ENCODE results near the gene GPR132. TPM values are rescaled to one million over a fixed set of nuclear protein-coding genes. Genes with fewer than 3 reads are reported as not detected.

The GPR132 gene
- total RNA-seq, 2 experiments from 2014 or later, result 51.2 to 51.4 TPM

GRCh38 chr14:105078294-105078693 is 13.1 kb upstream of the GPR132 start:
- ChIA-PET CTCF (no interaction called here), POLR2A (interaction anchor here (6.2 kb wide), 1 partner anchor 15 kb away, joined by 71 read pairs; the partner anchor contains the start of gene GPR132)
- DNase-seq, result no peak
- Mint-ChIP-seq H3K36me3 (ENCODE audit: low read depth) (no peaks in the 10 kb centered on the region), H3K27me3 (peaks cover 6% of the 10 kb centered on the region), H3K4me1 (peaks cover 27% of the 10 kb centered on the region), H3K27ac (no peak overlapping the region), H3K9me3 (no peaks in the 10 kb centered on the region), H3K4me3 (no peak overlapping the region)

- DNase-seq, result no peak
- Mint-ChIP-seq H3K4me3 (no peak overlapping the region), H3K27ac (no peak overlapping the region), H3K4me1 (peaks cover 27% of the 10 kb centered on the region), H3K27me3 (peaks cover 6% of the 10 kb centered on the region), H3K36me3 (ENCODE audit: low read depth) (no peaks in the 10 kb centered on the region), H3K9me3 (no peaks in the 10 kb centered on the region)
- CTCF ChIA-PET, result no interaction called here
- POLR2A ChIA-PET, result interaction anchor here (6.2 kb wide), 1 partner anchor 14 kb away, joined by 71 read pairs; the partner anchor contains the start of gene GPR132
These were observed 12.4 kb upstream of the GPR132 start for GRCh38 chr14:105077649-105077995.

GRCh38 chr14:105076805-105077648 is 11.8 kb upstream of the GPR132 start:
- Mint-ChIP-seq H3K27me3 (peaks cover 8% of the 10 kb centered on the region), H3K27ac (no peak overlapping the region), H3K4me3 (no peak overlapping the region), H3K4me1 (peaks cover 28% of the 10 kb centered on the region), H3K36me3 (ENCODE audit: low read depth) (no peaks in the 10 kb centered on the region), H3K9me3 (no peaks in the 10 kb centered on the region)
- ChIA-PET POLR2A (interaction anchor here (2.1 to 6.2 kb wide), 2 partner anchors 10 to 14 kb away, joined by 8 to 71 read pairs; partner anchors contain the start of gene GPR132), CTCF (no interaction called here)
- DNase-seq, result no peak

- Mint-ChIP-seq H3K4me1 (peaks cover 33% of the 10 kb centered on the region), H3K4me3 (no peak overlapping the region), H3K27me3 (peaks cover 6% of the 10 kb centered on the region), H3K36me3 (ENCODE audit: low read depth) (no peaks in the 10 kb centered on the region), H3K9me3 (no peaks in the 10 kb centered on the region), H3K27ac (no peak overlapping the region)
- CTCF ChIA-PET, result interaction anchor here (0.6 to 1.3 kb wide), 3 partner anchors 11 to 447 kb away, joined by 3 to 6 read pairs (median 5); no protein-coding TSS in a partner anchor
- DNase-seq, result no peak
- POLR2A ChIA-PET, result interaction anchor here (2.1 to 6.2 kb wide), 2 partner anchors 10 to 13 kb away, joined by 8 to 71 read pairs; partner anchors contain the start of gene GPR132
These were observed 11.1 kb upstream of the GPR132 start for GRCh38 chr14:105076296-105076804.

- Mint-ChIP-seq H3K27me3 (peaks cover 6% of the 10 kb centered on the region), H3K4me3 (no peak overlapping the region), H3K36me3 (ENCODE audit: low read depth) (no peaks in the 10 kb centered on the region), H3K9me3 (no peaks in the 10 kb centered on the region), H3K27ac (no peak overlapping the region), H3K4me1 (peaks cover 34% of the 10 kb centered on the region)
- ChIA-PET POLR2A (interaction anchor here (2.1 to 6.2 kb wide), 2 partner anchors 11 to 12 kb away, joined by 8 to 71 read pairs; partner anchors contain the start of gene GPR132), CTCF (interaction anchor here (0.6 to 1.3 kb wide), 3 partner anchors 11 to 448 kb away, joined by 3 to 6 read pairs (median 5); no protein-coding TSS in a partner anchor)
- no peak for DNase-seq
These were observed 10.4 kb upstream of the GPR132 start for GRCh38 chr14:105075379-105076295.

GRCh38 chr14:105074601-105075053 is 9.4 kb upstream of the GPR132 start:
- Mint-ChIP-seq H3K27ac (no peak overlapping the region), H3K4me3 (no peak overlapping the region), H3K36me3 (ENCODE audit: low read depth) (no peaks in the 10 kb centered on the region), H3K4me1 (peaks cover 44% of the 10 kb centered on the region), H3K27me3 (peaks cover 3% of the 10 kb centered on the region), H3K9me3 (no peaks in the 10 kb centered on the region)
- CTCF ChIA-PET, result no interaction called here
- no peak for DNase-seq
- POLR2A ChIA-PET, result interaction anchor here (0.9 to 6.2 kb wide), 3 partner anchors 11 to 16 kb away, joined by 3 to 71 read pairs (median 5); partner anchors contain the start of gene GPR132

GRCh38 chr14:105073720-105074600 is 8.7 kb upstream of the GPR132 start:
- Mint-ChIP-seq H3K36me3 (ENCODE audit: low read depth) (no peaks in the 10 kb centered on the region), H3K4me1 (peaks cover 48% of the 10 kb centered on the region), H3K27me3 (peaks cover 3% of the 10 kb centered on the region), H3K27ac (no peak overlapping the region), H3K9me3 (no peaks in the 10 kb centered on the region), H3K4me3 (no peak overlapping the region)
- CTCF ChIA-PET, result interaction anchor here (1.3 to 3.2 kb wide), 2 partner anchors 13 to 28 kb away, joined by 3 to 16 read pairs; no protein-coding TSS in a partner anchor
- POLR2A ChIA-PET, result interaction anchor here (0.9 to 6.2 kb wide), 3 partner anchors 10 to 16 kb away, joined by 3 to 71 read pairs (median 5); partner anchors contain the start of gene GPR132
- no peak for DNase-seq

GRCh38 chr14:105072892-105073719 is 7.9 kb upstream of the GPR132 start:
- POLR2A ChIA-PET, result interaction anchor here (0.5 to 6.2 kb wide), 2 partner anchors 10 to 60 kb away, joined by 3 to 71 read pairs; partner anchors contain the start of gene GPR132
- H3K4me3 Mint-ChIP-seq, result no peak overlapping the region

GRCh38 chr14:105072381-105072861 is 7.2 kb upstream of the GPR132 start:
- DNase-seq, result no peak
- POLR2A ChIA-PET, result interaction anchor here (0.5 to 6.2 kb wide), 4 partner anchors 9 to 59 kb away, joined by 3 to 71 read pairs (median 8); partner anchors contain the start of gene GPR132
- Mint-ChIP-seq H3K4me3 (no peak overlapping the region), H3K36me3 (ENCODE audit: low read depth) (no peaks in the 10 kb centered on the region), H3K9me3 (no peaks in the 10 kb centered on the region), H3K27ac (peak overlapping the region; percentile 1), H3K4me1 (peaks cover 51% of the 10 kb centered on the region), H3K27me3 (peaks cover 3% of the 10 kb centered on the region)
- CTCF ChIA-PET, result interaction anchor here (0.6 to 3.2 kb wide), 3 partner anchors 9 to 27 kb away, joined by 3 to 16 read pairs (median 3); no protein-coding TSS in a partner anchor

More at GRCh38 chr14:105072892-105073719, 7.9 kb upstream of the GPR132 start:
- Mint-ChIP-seq H3K27ac (no peak overlapping the region), H3K4me1 (peaks cover 50% of the 10 kb centered on the region), H3K27me3 (peaks cover 3% of the 10 kb centered on the region), H3K9me3 (no peaks in the 10 kb centered on the region), H3K36me3 (ENCODE audit: low read depth) (no peaks in the 10 kb centered on the region)
- CTCF ChIA-PET, result interaction anchor here (1.3 to 3.2 kb wide), 2 partner anchors 13 to 28 kb away, joined by 3 to 16 read pairs; no protein-coding TSS in a partner anchor
- DNase-seq, result no peak

GRCh38 chr14:105071942-105072341 is 6.7 kb upstream of the GPR132 start:
- Mint-ChIP-seq H3K4me3 (no peak overlapping the region), H3K9me3 (no peaks in the 10 kb centered on the region), H3K36me3 (ENCODE audit: low read depth) (no peaks in the 10 kb centered on the region), H3K27ac (peak overlapping the region; percentile 1), H3K27me3 (peaks cover 3% of the 10 kb centered on the region), H3K4me1 (peaks cover 51% of the 10 kb centered on the region)
- ChIA-PET POLR2A (interaction anchor here (1.9 to 2.9 kb wide), 3 partner anchors 11 to 14 kb away, joined by 4 to 12 read pairs (median 9); no protein-coding TSS in a partner anchor), CTCF (interaction anchor here (0.6 to 3.2 kb wide), 2 partner anchors 9 to 15 kb away, joined by 3 to 16 read pairs; no protein-coding TSS in a partner anchor)
- no peak for DNase-seq

Data from activated CD4-positive, alpha-beta memory T cell treated with anti-CD3 and anti-CD28 coated beads, Interleukin-2, amount 10 ng/mL, durations not matched to agents 7 days and 5 days (primary cell).